GM04504 (cell line): ENCODE measurements around the gene ARHGDIA.
A peak's percentile ranks its signal among the peaks of the same experiment; 100 is the strongest.

ENCODE experiments used
- DNase-seq: peaks from one replicate; pipeline ENCODE4 v3.0.0-alpha.2; 2012; ENCODE audit warnings: low read depth

ARHGDIA gene

GRCh38 chr17:81905993-81906392, 34.9 kb upstream of the ARHGDIA start:
- DNase-seq = no peak

- DNase-seq = no peak
Observed at GRCh38 chr17:81905424-81905875, 34.3 kb upstream of the ARHGDIA start.

- no peak for DNase-seq
Observed at GRCh38 chr17:81904600-81905423, 33.7 kb upstream of the ARHGDIA start.

- no peak for DNase-seq
Observed at GRCh38 chr17:81903896-81904599, 32.9 kb upstream of the ARHGDIA start.

- DNase-seq = no peak
Observed at GRCh38 chr17:81903415-81903831, 32.3 kb upstream of the ARHGDIA start.

GRCh38 chr17:81902653-81903414, 31.7 kb upstream of the ARHGDIA start:
- no peak for DNase-seq

- DNase-seq = no peak
Observed at GRCh38 chr17:81902023-81902652, 31.0 kb upstream of the ARHGDIA start, which contains the start of gene NPB. NPB (plus strand) TSS chr17:81902238; CDS start chr17:81902278, 40 bp downstream.

- no peak for DNase-seq
Observed at GRCh38 chr17:81901167-81902022, 30.3 kb upstream of the ARHGDIA start.

- DNase-seq = no peak
Observed at GRCh38 chr17:81900181-81900820, 29.2 kb upstream of the ARHGDIA start.

GRCh38 chr17:81899514-81900166, 28.5 kb upstream of the ARHGDIA start:
- no peak for DNase-seq

- DNase-seq = no peak
Observed at GRCh38 chr17:81898885-81899284, 27.7 kb upstream of the ARHGDIA start.

GRCh38 chr17:81898029-81898866, 27.1 kb upstream of the ARHGDIA start:
- peak; percentile 90 for DNase-seq

- DNase-seq = no peak
Observed at GRCh38 chr17:81895400-81895799, 24.3 kb upstream of the ARHGDIA start.

- DNase-seq = no peak
Observed at GRCh38 chr17:81891303-81891552, 20.1 kb upstream of the ARHGDIA start.

GRCh38 chr17:81890447-81891302, 19.5 kb upstream of the ARHGDIA start:
- no peak for DNase-seq

GRCh38 chr17:81889602-81890001, 18.5 kb upstream of the ARHGDIA start:
- no peak for DNase-seq

GRCh38 chr17:81888988-81889595, 18.0 kb upstream of the ARHGDIA start:
- no peak for DNase-seq
